SK-N-SH (cell line): ENCODE results near the gene WNT5A. TPM values are rescaled to one million over a fixed set of nuclear protein-coding genes. Genes with fewer than 3 reads are reported as not detected.

Experiments used
- CTCF ChIA-PET: fragments of 300-600, 350-600 bp; formaldehyde crosslinking; extraction: SDS; loops from one replicate; lab custom pipeline; 2021; lab: Yijun Ruan, JAX
- POLR2A ChIA-PET: fragments of 350-600 bp; sonication (Branson Sonifier 250); formaldehyde crosslinking; extraction: SDS; loops from one replicate; lab custom pipeline; 2020; ENCODE audit warnings: antibody characterized with exemption, inconsistent platforms; lab: Yijun Ruan, JAX
- DNase-seq: peaks from one replicate; pipeline ENCODE4 v3.0.0; 2012
- H2AFZ ChIP-seq: fragments of 200-600 bp; sonication (generic); 2 replicates; pipeline ENCODE4 v1.8.1; 2016; ENCODE audit warnings: antibody characterized with exemption, mild to moderate bottlenecking, low read depth
- H3F3A ChIP-seq: fragments of 200-600 bp; sonication (generic); replicated peaks from 2 replicates; pipeline ENCODE3; 2016; ENCODE audit warnings: antibody characterized with exemption, mild to moderate bottlenecking; ENCODE audit not compliant: insufficient read depth
- H3K27ac ChIP-seq, 2 experiments: fragments of 200-500 bp in 1 of 2; fragments of 200-600 bp in 1 of 2; sonication (Bioruptor generic) in 1 of 2; sonication (generic), shearing (Covaris generic) in 1 of 2; 2 replicates each; pipeline versions ENCODE4 v1.5.1 to v1.6.1; 2014 to 2016; ENCODE audit warnings: low read depth in 2 of 2, inconsistent platforms in 1 of 2, low read length in 1 of 2, mild to moderate bottlenecking in 1 of 2, mixed read lengths in 1 of 2
- H3K27me3 ChIP-seq: fragments of 200-600 bp; sonication (generic), shearing (Covaris generic); 2 replicates; pipeline ENCODE4 v1.6.1; 2016; ENCODE audit warnings: mixed run types; ENCODE audit not compliant: insufficient read depth
- H3K36me3 ChIP-seq, 2 experiments: fragments of 200-500 bp in 1 of 2; fragments of 200-600 bp in 1 of 2; sonication (Bioruptor generic) in 1 of 2; sonication (generic) in 1 of 2; replicated peaks in 1 of 2; 2 replicates each; pipeline versions ENCODE3 to v1.5.1; 2014 to 2016; ENCODE audit warnings: low read length in 1 of 2, mild to moderate bottlenecking in 1 of 2; ENCODE audit not compliant: insufficient read depth in 2 of 2, control insufficient read depth in 1 of 2
- H3K4me1 ChIP-seq, 2 experiments: fragments of 200-500 bp in 1 of 2; fragments of 200-600 bp in 1 of 2; sonication (Bioruptor generic) in 1 of 2; sonication (generic), shearing (Covaris generic) in 1 of 2; 2 replicates each; pipeline versions ENCODE4 v1.5.1 to v1.6.1; 2014 to 2016; ENCODE audit warnings: low read depth in 1 of 2, low read length in 1 of 2, mixed run types in 1 of 2; ENCODE audit not compliant: insufficient read depth in 2 of 2, control insufficient read depth in 1 of 2
- H3K4me2 ChIP-seq: fragments of 200-600 bp; sonication (generic), shearing (Covaris generic); 2 replicates; pipeline ENCODE4 v1.6.1; 2017; ENCODE audit warnings: mixed run types
- H3K4me3 ChIP-seq, 2 experiments: fragments of 200-500 bp in 1 of 2; fragments of 200-600 bp in 1 of 2; sonication (Bioruptor generic) in 1 of 2; sonication (generic), shearing (Covaris generic) in 1 of 2; 2 replicates each; pipeline versions ENCODE4 v1.5.1 to v1.8.1; 2014 to 2016; ENCODE audit warnings: low read depth in 2 of 2, inconsistent platforms in 1 of 2, low read length in 1 of 2, mild to moderate bottlenecking in 1 of 2, mixed read lengths in 1 of 2, moderate library complexity in 1 of 2
- H3K79me2 ChIP-seq: fragments of 200-600 bp; sonication (generic); 2 replicates; pipeline ENCODE4 v1.8.1; 2017; ENCODE audit warnings: mild to moderate bottlenecking; ENCODE audit not compliant: insufficient read depth
- H3K9ac ChIP-seq: fragments of 200-600 bp; sonication (generic); 2 replicates; pipeline ENCODE4 v1.6.1; 2017; ENCODE audit warnings: mixed run types
- H3K9me2 ChIP-seq: fragments of 200-600 bp; sonication (generic); 2 replicates; pipeline ENCODE4 v1.6.1; 2017; ENCODE audit warnings: mixed run types
- H3K9me3 ChIP-seq: fragments of 200-600 bp; sonication (generic); 2 replicates; pipeline ENCODE4 v1.6.1; 2017; ENCODE audit warnings: mixed run types, mild to moderate bottlenecking, moderate library complexity
- H4K20me1 ChIP-seq: fragments of 200-600 bp; sonication (generic); 2 replicates; pipeline ENCODE4 v1.6.1; 2017; ENCODE audit warnings: mild to moderate bottlenecking, mixed run types; ENCODE audit not compliant: insufficient read depth
- CHD2 ChIP-seq: fragments of 150-350 bp; IDR thresholded peaks from 2 replicates; pipeline ENCODE4 v1.6.1; 2018; ENCODE audit warnings: low read length; ENCODE audit not compliant: partially characterized antibody
- CTCF ChIP-seq: fragments of 200-600 bp; sonication (generic); IDR thresholded peaks from 2 replicates; pipeline ENCODE4 v1.6.1; 2017; ENCODE audit warnings: antibody characterized with exemption, mild to moderate bottlenecking, moderate library complexity
- FOXJ3 ChIP-seq: sonication (generic); formaldehyde crosslinking; IDR thresholded peaks from 2 replicates; pipeline ENCODE4 v1.5.1; 2020; ENCODE audit warnings: mild to moderate bottlenecking, missing genetic modification reagents
- JUND ChIP-seq: IDR thresholded peaks from 2 replicates; pipeline ENCODE4 v1.4.0; 2012
- MAX ChIP-seq: IDR thresholded peaks from 2 replicates; pipeline ENCODE4 v1.4.0; 2012; ENCODE audit warnings: low read depth
- NRF1 ChIP-seq: IDR thresholded peaks from 2 replicates; pipeline ENCODE4 v1.6.1; 2012; ENCODE audit warnings: low read depth, mild to moderate bottlenecking, low read length
- RCOR1 ChIP-seq: fragments of 150-350 bp; IDR thresholded peaks from 2 replicates; pipeline ENCODE4 v1.6.1; 2017; ENCODE audit warnings: antibody characterized with exemption, low read length
- REST ChIP-seq: IDR thresholded peaks from 2 replicates; pipeline ENCODE4 v1.6.1; 2012; ENCODE audit warnings: mild to moderate bottlenecking, low read depth, low read length, moderate library complexity
- RFX5 ChIP-seq: IDR thresholded peaks from 2 replicates; pipeline ENCODE4 v1.6.1; 2012; ENCODE audit warnings: mild to moderate bottlenecking, improper control_type of control experiment, low read length
- SIN3A ChIP-seq: IDR thresholded peaks from 2 replicates; pipeline ENCODE4 v1.6.1; 2012; ENCODE audit warnings: low read depth, mild to moderate bottlenecking, low read length, moderate library complexity, borderline replicate concordance
- WGBS: methylation state at CpG from one replicate; pipeline ENCODE4 v1.1.6; 2017; ENCODE audit warnings: low lambda C conversion rate; 5-methylcytosine and 5-hydroxymethylcytosine counted together
- polyA plus RNA-seq, 3 experiments: library from polyadenylated mRNA; depleted of rRNA; stranded (reverse); fragments of >200 nt; gene quantifications; 2 replicates each; pipeline ENCODE4 v1.2.3, GENCODE V29; 2012

WNT5A gene
- polyA plus RNA-seq, 1 of the 3 experiments (the other 2 are of a cell fraction): 30.7 TPM

DNA sequence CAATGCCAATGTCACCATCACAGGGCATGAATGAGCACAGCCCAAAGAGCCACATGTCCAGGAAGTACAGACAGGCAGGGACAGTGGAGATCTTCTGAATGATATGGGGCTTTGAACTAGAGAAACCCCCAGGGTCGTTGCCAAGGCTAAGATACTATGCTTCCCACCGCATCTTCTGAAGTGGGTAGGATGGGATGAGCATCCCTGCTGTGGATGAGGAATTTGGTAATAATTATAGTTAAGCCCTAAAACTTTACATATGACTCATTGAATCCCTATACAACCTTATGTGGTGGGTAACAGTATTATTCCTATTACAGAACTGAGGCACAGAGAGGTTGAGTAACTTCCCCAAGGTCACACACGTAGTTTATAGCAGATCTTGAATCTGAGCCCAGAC lies 44.2 kb downstream of the WNT5A start:
- H3K9ac ChIP-seq: no peak overlapping the region
- no peaks in the 10 kb centered on the region for H3K79me2 ChIP-seq
- 33% methylated on average over 3 of the region's 3 CpGs for WGBS
- H3K36me3 ChIP-seq: no peaks in the 10 kb centered on the region
- no peak overlapping the region for H3K4me2 ChIP-seq
- TF ChIP-seq FOXJ3: no peak
- no peak for TF ChIP-seq REST
- TF ChIP-seq RFX5: no peak
- no peak for TF ChIP-seq CHD2
- no peak for TF ChIP-seq JUND
- no peak for TF ChIP-seq CTCF
- no peak for TF ChIP-seq NRF1
- POLR2A ChIA-PET: no interaction called here
- CTCF ChIA-PET: no interaction called here
- no peaks in the 10 kb centered on the region for H3K27me3 ChIP-seq
- no peak overlapping the region for H2AFZ ChIP-seq
- no peaks in the 10 kb centered on the region for H3K4me1 ChIP-seq
- H3K4me3 ChIP-seq: no peak overlapping the region
- no peak overlapping the region for H3K27ac ChIP-seq
- no peaks in the 10 kb centered on the region for H3K9me3 ChIP-seq
- H3F3A ChIP-seq: no peaks in the 10 kb centered on the region
- H3K9me2 ChIP-seq: no peaks in the 10 kb centered on the region
- H4K20me1 ChIP-seq: no peaks in the 10 kb centered on the region
- no peak for DNase-seq

- no peaks in the 10 kb centered on the region for H3K27me3 ChIP-seq
- ChIA-PET POLR2A (no interaction called here), CTCF (no interaction called here)
- no peak overlapping the region for H2AFZ ChIP-seq
- H3K79me2 ChIP-seq: no peaks in the 10 kb centered on the region
- H3K27ac ChIP-seq: no peak overlapping the region
- H3K36me3 ChIP-seq: no peaks in the 10 kb centered on the region
- TF ChIP-seq RCOR1 (no peak), NRF1 (no peak), SIN3A (no peak), MAX (no peak)
- no peak overlapping the region for H3K4me3 ChIP-seq
- H3K4me2 ChIP-seq: no peak overlapping the region
- H3K9ac ChIP-seq: no peak overlapping the region
- no peak for DNase-seq
- no peaks in the 10 kb centered on the region for H3F3A ChIP-seq
- H3K4me1 ChIP-seq: no peaks in the 10 kb centered on the region
- H4K20me1 ChIP-seq: no peaks in the 10 kb centered on the region
- H3K9me2 ChIP-seq: no peaks in the 10 kb centered on the region
- WGBS: 67% methylated on average over 4 of the region's 4 CpGs
- no peaks in the 10 kb centered on the region for H3K9me3 ChIP-seq
These were observed 45.6 kb downstream of the WNT5A start for GRCh38 chr3:55441499-55441898.
